ACC112 (cell line): ENCODE measurements around the gene GCA.

Experiments
- H2AFZ ChIP-seq: fragments of 200-600 bp; sonication (generic); one replicate; pipeline ENCODE4 v1.6.0; 2017; ENCODE audit warnings: antibody characterized with exemption, low read length; ENCODE audit not compliant: unreplicated experiment
- H3K27ac ChIP-seq: fragments of 200-600 bp; sonication (generic); 2 replicates; pipeline ENCODE4 v1.5.1; 2014; ENCODE audit warnings: low read depth, mild to moderate bottlenecking, antibody characterized with exemption, low read length, moderate library complexity
- H3K27me3 ChIP-seq: fragments of 200-600 bp; sonication (generic); 2 replicates; pipeline ENCODE4 v1.6.1; 2014; ENCODE audit warnings: mild to moderate bottlenecking, antibody characterized with exemption, low read length, moderate library complexity, mixed read lengths; ENCODE audit not compliant: insufficient read depth
- H3K36me3 ChIP-seq: fragments of 200-600 bp; sonication (generic); 2 replicates; pipeline ENCODE4 v1.6.1; 2016; ENCODE audit warnings: mild to moderate bottlenecking, antibody characterized with exemption, low read length, moderate library complexity, mixed read lengths; ENCODE audit not compliant: insufficient read depth
- H3K4me1 ChIP-seq: fragments of 200-600 bp; sonication (generic); one replicate; pipeline ENCODE4 v1.6.1; 2016; ENCODE audit warnings: low read length, mixed read lengths; ENCODE audit not compliant: insufficient read depth, unreplicated experiment, control insufficient read depth
- H3K4me3 ChIP-seq: fragments of 200-600 bp; sonication (generic); 2 replicates; pipeline ENCODE4 v1.5.1; 2014; ENCODE audit warnings: mild to moderate bottlenecking, low read depth, low read length
- H3K79me2 ChIP-seq: fragments of 200-600 bp; sonication (generic); one replicate; pipeline ENCODE4 v1.6.0; 2016; ENCODE audit warnings: low read length; ENCODE audit not compliant: control insufficient read depth, unreplicated experiment, insufficient read depth

GCA gene

GRCh38 chr2:162312853-162313252 lies 31.1 kb upstream of the GCA start:
- Histone ChIP-seq H3K4me3 (no peak overlapping the region), H3K79me2 (peaks cover 52% of the 10 kb centered on the region), H2AFZ (no peak overlapping the region), H3K27ac (no peak overlapping the region), H3K27me3 (no peaks in the 10 kb centered on the region), H3K36me3 (peaks cover 43% of the 10 kb centered on the region), H3K4me1 (peaks cover 20% of the 10 kb centered on the region)

- peaks cover 81% of the 10 kb centered on the region for H3K79me2 ChIP-seq
- H3K4me1 ChIP-seq: peaks cover 34% of the 10 kb centered on the region
- peak overlapping the region; percentile 97 for H3K4me3 ChIP-seq
- H3K27ac ChIP-seq: no peak overlapping the region
- no peak overlapping the region for H2AFZ ChIP-seq
- no peaks in the 10 kb centered on the region for H3K27me3 ChIP-seq
- H3K36me3 ChIP-seq: peaks cover 19% of the 10 kb centered on the region
Observed at GRCh38 chr2:162315938-162316337, 28.0 kb upstream of the GCA start.

- Histone ChIP-seq H3K4me3 (peak overlapping the region; percentile 97), H3K4me1 (peaks cover 41% of the 10 kb centered on the region), H2AFZ (no peak overlapping the region), H3K27ac (no peak overlapping the region), H3K27me3 (no peaks in the 10 kb centered on the region), H3K36me3 (peaks cover 18% of the 10 kb centered on the region; the same call in 1 of the 2 replicates), H3K79me2 (peaks cover 86% of the 10 kb centered on the region)
Observed at GRCh38 chr2:162316590-162316989, 27.3 kb upstream of the GCA start.

GRCh38 chr2:162317058-162317742 lies 26.7 kb upstream of the GCA start:
- Histone ChIP-seq H3K36me3 (peaks cover 18% of the 10 kb centered on the region; the same call in 1 of the 2 replicates), H3K4me3 (peak overlapping the region; percentile 97), H3K4me1 (peaks cover 41% of the 10 kb centered on the region), H2AFZ (peak overlapping the region; percentile 62), H3K79me2 (peaks cover 84% of the 10 kb centered on the region), H3K27ac (peak overlapping the region; percentile 93), H3K27me3 (no peaks in the 10 kb centered on the region)

GRCh38 chr2:162317861-162318327 lies 26.0 kb upstream of the GCA start:
- Histone ChIP-seq H3K4me1 (peaks cover 41% of the 10 kb centered on the region), H3K36me3 (peaks cover 18% of the 10 kb centered on the region; the same call in 1 of the 2 replicates), H3K27ac (peak overlapping the region; percentile 93), H3K27me3 (no peaks in the 10 kb centered on the region), H3K4me3 (peak overlapping the region; percentile 97), H2AFZ (peak overlapping the region; percentile 62), H3K79me2 (peaks cover 78% of the 10 kb centered on the region)

GRCh38 chr2:162318328-162319180 lies 25.4 kb upstream of the GCA start, which contains the start of gene IFIH1:
TSS of gene IFIH1 (minus strand) at chr2:162318684. CDS start at chr2:162318307, 377 bp downstream.
- H3K27me3 ChIP-seq: no peaks in the 10 kb centered on the region
- peak within 1 kb of the TSS; percentile 62 for H2AFZ ChIP-seq
- H3K36me3 ChIP-seq: peaks cover 18% of the 10 kb centered on the region; the same call in 1 of the 2 replicates
- H3K4me3 ChIP-seq: peak within 1 kb of the TSS; percentile 97
- peaks cover 75% of the 10 kb centered on the region for H3K79me2 ChIP-seq
- H3K27ac ChIP-seq: peak within 1 kb of the TSS; percentile 93
- H3K4me1 ChIP-seq: peaks cover 39% of the 10 kb centered on the region

- Histone ChIP-seq H2AFZ (peak overlapping the region; percentile 55), H3K79me2 (peaks cover 54% of the 10 kb centered on the region), H3K27me3 (no peaks in the 10 kb centered on the region)
Observed at GRCh38 chr2:162320864-162321517, 22.9 kb upstream of the GCA start.

GRCh38 chr2:162324953-162325352 lies 19.0 kb upstream of the GCA start:
- no peak overlapping the region for H3K27ac ChIP-seq
- no peaks in the 10 kb centered on the region for H3K27me3 ChIP-seq
- no peak overlapping the region for H2AFZ ChIP-seq
- H3K36me3 ChIP-seq: no peaks in the 10 kb centered on the region
- peaks cover 14% of the 10 kb centered on the region for H3K79me2 ChIP-seq
- peaks cover 16% of the 10 kb centered on the region for H3K4me1 ChIP-seq
- H3K4me3 ChIP-seq: no peak overlapping the region

More at GRCh38 chr2:162320864-162321517, 22.9 kb upstream of the GCA start:
- peaks cover 24% of the 10 kb centered on the region for H3K4me1 ChIP-seq
- H3K27ac ChIP-seq: peak overlapping the region; percentile 2; the same call in 1 of the 2 replicates
- peaks cover 3% of the 10 kb centered on the region; the same call in 1 of the 2 replicates for H3K36me3 ChIP-seq
- peak overlapping the region; percentile 97 for H3K4me3 ChIP-seq

- no peaks in the 10 kb centered on the region for H3K79me2 ChIP-seq
- no peaks in the 10 kb centered on the region for H3K36me3 ChIP-seq
- H3K4me1 ChIP-seq: peaks cover 3% of the 10 kb centered on the region
- no peaks in the 10 kb centered on the region for H3K27me3 ChIP-seq
- H2AFZ ChIP-seq: no peak overlapping the region
- no peak overlapping the region for H3K27ac ChIP-seq
- no peak overlapping the region for H3K4me3 ChIP-seq
Observed at GRCh38 chr2:162327134-162327769, 16.7 kb upstream of the GCA start.

GRCh38 chr2:162327806-162328205 lies 16.1 kb upstream of the GCA start:
- Histone ChIP-seq H3K4me1 (peaks cover 3% of the 10 kb centered on the region), H2AFZ (no peak overlapping the region), H3K27me3 (no peaks in the 10 kb centered on the region), H3K27ac (no peak overlapping the region), H3K79me2 (no peaks in the 10 kb centered on the region), H3K36me3 (no peaks in the 10 kb centered on the region), H3K4me3 (no peak overlapping the region)
